Karpas-422 (cell line): Measurements from ENCODE around the gene DECR2. TPM values are rescaled to one million over a fixed set of nuclear protein-coding genes. Genes with fewer than 3 reads are reported as not detected.

ENCODE experiments used
- DNase-seq: peaks from one replicate; pipeline ENCODE4 v3.0.0-alpha.2; 2015
- H2AFZ ChIP-seq: fragments of 200-600 bp; sonication (generic); 2 replicates; pipeline ENCODE4 v1.6.1; 2014; ENCODE audit warnings: antibody characterized with exemption, low read length, mixed read lengths
- H3K27ac ChIP-seq: fragments of 200-600 bp; sonication (generic); 2 replicates; pipeline ENCODE4 v1.5.1; 2014; ENCODE audit warnings: mild to moderate bottlenecking, low read length, moderate library complexity
- H3K27me3 ChIP-seq: fragments of 200-600 bp; sonication (generic); 2 replicates; pipeline ENCODE4 v1.6.1; 2014; ENCODE audit warnings: low read length, mixed read lengths
- H3K36me3 ChIP-seq: fragments of 200-600 bp; sonication (generic); 2 replicates; pipeline ENCODE4 v1.6.1; 2014; ENCODE audit warnings: low read length, mixed read lengths; ENCODE audit not compliant: insufficient read depth
- H3K4me1 ChIP-seq: fragments of 200-600 bp; sonication (generic); 2 replicates; pipeline ENCODE4 v1.6.1; 2014; ENCODE audit warnings: mild to moderate bottlenecking, low read length, mixed read lengths
- H3K4me2 ChIP-seq: fragments of 200-600 bp; sonication (generic); 2 replicates; pipeline ENCODE4 v1.6.1; 2014; ENCODE audit warnings: low read length, low read depth, mild to moderate bottlenecking; ENCODE audit not compliant: poor library complexity, severe bottlenecking
- H3K4me3 ChIP-seq: fragments of 200-600 bp; sonication (generic); 2 replicates; pipeline ENCODE4 v1.5.1; 2014; ENCODE audit warnings: mild to moderate bottlenecking, antibody characterized with exemption, low read length, mixed read lengths
- H3K79me2 ChIP-seq: fragments of 200-600 bp; sonication (generic); 2 replicates; pipeline ENCODE4 v1.6.1; 2014; ENCODE audit warnings: mild to moderate bottlenecking, low read length, mixed read lengths
- H3K9ac ChIP-seq: fragments of 200-600 bp; sonication (generic); 2 replicates; pipeline ENCODE4 v1.6.0; 2014; ENCODE audit warnings: low read length
- H3K9me2 ChIP-seq: fragments of 200-600 bp; sonication (generic), shearing (Covaris generic); replicated peaks from 2 replicates; pipeline ENCODE4 v1.6.0; 2014; ENCODE audit warnings: mild to moderate bottlenecking, low read length, moderate library complexity; ENCODE audit not compliant: insufficient read depth
- H3K9me3 ChIP-seq: fragments of 300-700, 200-600 bp; sonication (generic); 2 replicates; pipeline ENCODE4 v1.6.1; 2014; ENCODE audit warnings: low read length, mixed read lengths
- H4K20me1 ChIP-seq: fragments of 200-600 bp; sonication (generic); 2 replicates; pipeline ENCODE4 v1.6.1; 2014; ENCODE audit warnings: mild to moderate bottlenecking, antibody characterized with exemption, low read length, low read depth; ENCODE audit not compliant: insufficient read depth
- total RNA-seq: library from RNA; depleted of rRNA; stranded (reverse); fragments of >200 nt; shearing (Covaris generic); gene quantifications from 2 replicates; pipeline ENCODE4 v1.2.3, GENCODE V29; 2014; ENCODE audit warnings: low replicate concordance; rRNA removed

DECR2 gene
- total RNA-seq, result 5.3 and 10.4 TPM in 2 replicates

GRCh38 chr16:401468-402348 lies at the start of gene DECR2:
TSS of gene DECR2 (plus strand) at chr16:401885. CDS start at chr16:401964, 79 bp downstream.
- DNase-seq, result peak; percentile 96
- no peaks in the 10 kb centered on the region for H3K36me3 ChIP-seq
- peak within 1 kb of the TSS; percentile 85 for H3K9ac ChIP-seq
- H3K9me2 ChIP-seq, result no peaks in the 10 kb centered on the region
- H3K4me2 ChIP-seq, result peak within 1 kb of the TSS; percentile 73
- peak within 1 kb of the TSS; percentile 67 for H3K27ac ChIP-seq
- no peaks in the 10 kb centered on the region for H3K9me3 ChIP-seq
- 0 out of 2 replicates have a peak, but pooled peaks cover 7% of the 10 kb centered on the region for H4K20me1 ChIP-seq
- H3K4me1 ChIP-seq, result peaks cover 39% of the 10 kb centered on the region
- peak within 1 kb of the TSS; percentile 92 for H2AFZ ChIP-seq
- H3K4me3 ChIP-seq, result peak within 1 kb of the TSS; percentile 71
- H3K27me3 ChIP-seq, result no peaks in the 10 kb centered on the region
- no peaks in the 10 kb centered on the region for H3K79me2 ChIP-seq

- no peaks in the 10 kb centered on the region for H3K9me2 ChIP-seq
- peak within 1 kb of the TSS; percentile 73 for H2AFZ ChIP-seq
- H3K36me3 ChIP-seq, result peaks cover 7% of the 10 kb centered on the region; the same call in 1 of the 2 replicates
- H3K4me2 ChIP-seq, result peak within 1 kb of the TSS; percentile 76
- no peaks in the 10 kb centered on the region for H3K27me3 ChIP-seq
- no peaks in the 10 kb centered on the region for H3K9me3 ChIP-seq
- H4K20me1 ChIP-seq, result 0 out of 2 replicates have a peak, but pooled peaks cover 3% of the 10 kb centered on the region
- H3K4me1 ChIP-seq, result peaks cover 33% of the 10 kb centered on the region
- H3K79me2 ChIP-seq, result peaks cover 40% of the 10 kb centered on the region
- H3K4me3 ChIP-seq, result peak within 1 kb of the TSS; percentile 93
- peak; percentile 100 for DNase-seq
- H3K27ac ChIP-seq, result peak within 1 kb of the TSS; percentile 22; the same call in 1 of the 2 replicates
- peak within 1 kb of the TSS; percentile 88 for H3K9ac ChIP-seq
Measured at GRCh38 chr16:352547-353403, 48.9 kb upstream of the DECR2 start, which contains the start of gene AXIN1. TSS of gene AXIN1 (minus strand) at chr16:352723. CDS start at chr16:347025, 5,698 bp downstream.

GRCh38 chr16:353404-354290 lies 48.0 kb upstream of the DECR2 start:
- Histone ChIP-seq H3K27me3 (no peaks in the 10 kb centered on the region), H3K4me3 (peak overlapping the region; percentile 66), H3K9me2 (no peaks in the 10 kb centered on the region), H4K20me1 (no peaks in the 10 kb centered on the region), H3K9me3 (no peaks in the 10 kb centered on the region), H2AFZ (peak overlapping the region; percentile 73), H3K4me1 (peaks cover 29% of the 10 kb centered on the region), H3K79me2 (peaks cover 32% of the 10 kb centered on the region), H3K27ac (no peak overlapping the region), H3K9ac (peak overlapping the region; percentile 38), H3K36me3 (peaks cover 7% of the 10 kb centered on the region; the same call in 1 of the 2 replicates), H3K4me2 (peak overlapping the region; percentile 76)
- DNase-seq, result no peak

- H3K36me3 ChIP-seq, result peaks cover 7% of the 10 kb centered on the region; the same call in 1 of the 2 replicates
- no peak overlapping the region for H3K27ac ChIP-seq
- peaks cover 26% of the 10 kb centered on the region for H3K4me1 ChIP-seq
- no peak overlapping the region for H3K4me2 ChIP-seq
- no peak overlapping the region for H2AFZ ChIP-seq
- no peaks in the 10 kb centered on the region for H3K9me3 ChIP-seq
- no peaks in the 10 kb centered on the region for H4K20me1 ChIP-seq
- H3K9ac ChIP-seq, result no peak overlapping the region
- peaks cover 27% of the 10 kb centered on the region for H3K79me2 ChIP-seq
- H3K9me2 ChIP-seq, result no peaks in the 10 kb centered on the region
- H3K4me3 ChIP-seq, result no peak overlapping the region
- DNase-seq, result no peak
- H3K27me3 ChIP-seq, result no peaks in the 10 kb centered on the region
Measured at GRCh38 chr16:354291-354881, 47.3 kb upstream of the DECR2 start.

GRCh38 chr16:354971-355461 lies 46.7 kb upstream of the DECR2 start:
- Histone ChIP-seq H3K9ac (no peak overlapping the region), H3K79me2 (peaks cover 20% of the 10 kb centered on the region), H3K9me3 (no peaks in the 10 kb centered on the region), H3K4me2 (no peak overlapping the region), H3K27ac (no peak overlapping the region), H3K27me3 (no peaks in the 10 kb centered on the region), H3K36me3 (peaks cover 6% of the 10 kb centered on the region; the same call in 1 of the 2 replicates), H3K4me3 (no peak overlapping the region), H3K9me2 (no peaks in the 10 kb centered on the region), H4K20me1 (no peaks in the 10 kb centered on the region), H3K4me1 (peaks cover 20% of the 10 kb centered on the region), H2AFZ (no peak overlapping the region)
- no peak for DNase-seq

GRCh38 chr16:356741-357140 lies 44.9 kb upstream of the DECR2 start:
- no peaks in the 10 kb centered on the region for H4K20me1 ChIP-seq
- no peak overlapping the region for H2AFZ ChIP-seq
- H3K9me3 ChIP-seq, result no peaks in the 10 kb centered on the region
- H3K27me3 ChIP-seq, result no peaks in the 10 kb centered on the region
- H3K9me2 ChIP-seq, result no peaks in the 10 kb centered on the region
- H3K36me3 ChIP-seq, result no peaks in the 10 kb centered on the region
- no peak for DNase-seq
- H3K79me2 ChIP-seq, result peaks cover 3% of the 10 kb centered on the region
- H3K4me1 ChIP-seq, result peaks cover 7% of the 10 kb centered on the region
- H3K4me2 ChIP-seq, result no peak overlapping the region
- H3K27ac ChIP-seq, result no peak overlapping the region
- no peak overlapping the region for H3K4me3 ChIP-seq
- no peak overlapping the region for H3K9ac ChIP-seq
